Measurements from ENCODE around the gene CLDN24.
"Not testable (repeated sequence)": the region's sequence is repeated elsewhere in the genome, so short reads cannot be mapped to it uniquely, and the experiment has no call there.

DNA sequence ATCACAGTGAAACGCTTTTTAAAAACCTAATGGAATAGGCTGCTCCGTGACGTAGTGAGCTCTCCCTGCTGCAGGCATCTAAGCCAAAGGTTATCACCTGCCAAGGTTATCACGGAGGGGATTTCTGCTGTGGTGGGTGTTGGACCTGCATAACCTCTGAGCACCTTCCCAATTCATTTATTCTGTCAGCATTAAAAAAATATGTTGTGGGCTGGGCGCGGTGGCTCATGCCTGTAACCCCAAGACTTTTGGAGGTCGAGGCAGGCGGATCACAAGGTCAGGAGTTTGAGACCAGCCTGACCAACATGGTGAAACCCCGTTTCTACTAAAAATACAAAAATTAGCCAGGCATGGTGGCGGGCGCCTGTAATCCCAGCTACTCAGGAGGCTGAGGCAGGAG is 1.8 kb upstream of the CLDN24 start:
- TF ChIP-seq, protein P1, sequence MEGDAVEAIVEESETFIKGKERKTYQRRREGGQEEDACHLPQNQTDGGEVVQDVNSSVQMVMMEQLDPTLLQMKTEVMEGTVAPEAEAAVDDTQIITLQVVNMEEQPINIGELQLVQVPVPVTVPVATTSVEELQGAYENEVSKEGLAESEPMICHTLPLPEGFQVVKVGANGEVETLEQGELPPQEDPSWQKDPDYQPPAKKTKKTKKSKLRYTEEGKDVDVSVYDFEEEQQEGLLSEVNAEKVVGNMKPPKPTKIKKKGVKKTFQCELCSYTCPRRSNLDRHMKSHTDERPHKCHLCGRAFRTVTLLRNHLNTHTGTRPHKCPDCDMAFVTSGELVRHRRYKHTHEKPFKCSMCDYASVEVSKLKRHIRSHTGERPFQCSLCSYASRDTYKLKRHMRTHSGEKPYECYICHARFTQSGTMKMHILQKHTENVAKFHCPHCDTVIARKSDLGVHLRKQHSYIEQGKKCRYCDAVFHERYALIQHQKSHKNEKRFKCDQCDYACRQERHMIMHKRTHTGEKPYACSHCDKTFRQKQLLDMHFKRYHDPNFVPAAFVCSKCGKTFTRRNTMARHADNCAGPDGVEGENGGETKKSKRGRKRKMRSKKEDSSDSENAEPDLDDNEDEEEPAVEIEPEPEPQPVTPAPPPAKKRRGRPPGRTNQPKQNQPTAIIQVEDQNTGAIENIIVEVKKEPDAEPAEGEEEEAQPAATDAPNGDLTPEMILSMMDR (IDR thresholded peaks at IDR 0.05) = not testable (repeated sequence)
- TF ChIP-seq POLR2A, POLR2AphosphoS5 (IDR thresholded peaks at IDR 0.05): not testable (repeated sequence)

Measured in transverse colon (tissue), 4 donors.